H1 (cell line): Measurements from ENCODE around the gene ARL6IP4. TPM values are rescaled to one million over a fixed set of nuclear protein-coding genes. Genes with fewer than 3 reads are reported as not detected.

Experiments
- CTCF ChIA-PET: fragments of 300-600 bp; sonication (Branson Sonifier 250); formaldehyde crosslinking; loops from one replicate; lab custom pipeline; 2021; ENCODE audit not compliant: partially characterized antibody; lab: Charles Lee
- POLR2A ChIA-PET: fragments of 300-600 bp; sonication (Branson Sonifier 250); formaldehyde crosslinking; loops from one replicate; lab custom pipeline; 2021; ENCODE audit warnings: inconsistent platforms; ENCODE audit not compliant: partially characterized antibody; lab: Charles Lee
- DNase-seq, 2 experiments: peaks; one replicate each; pipeline versions ENCODE4 v3.0.0 to v3.0.0-alpha.2; 2010 to 2022; ENCODE audit warnings: low spot score in 2 of 2, low read depth in 1 of 2, mixed read lengths in 1 of 2
- FAIRE-seq: peaks from 2 replicates; lab custom pipeline; 2011; peaks lifted over from hg19 to GRCh38; lab: Jason Lieb, UNC
- H2AFZ ChIP-seq: 2 replicates; pipeline ENCODE4 v1.8.1; 2012; ENCODE audit warnings: low read length, inconsistent platforms
- H2AK5ac ChIP-seq: 2 replicates; pipeline ENCODE4 v1.6.1; 2013; ENCODE audit warnings: low read depth, low read length
- H2BK120ac ChIP-seq: replicated peaks from 2 replicates; pipeline ENCODE3; 2013; ENCODE audit warnings: low read depth, low read length, inconsistent platforms
- H2BK12ac ChIP-seq: 2 replicates; pipeline ENCODE4 v1.6.1; 2013; ENCODE audit warnings: low read depth, low read length
- H2BK15ac ChIP-seq: 2 replicates; pipeline ENCODE4 v1.6.1; 2013; ENCODE audit warnings: low read length
- H2BK20ac ChIP-seq: 2 replicates; pipeline ENCODE4 v1.6.1; 2013; ENCODE audit warnings: low read length
- H2BK5ac ChIP-seq: 2 replicates; pipeline ENCODE4 v1.6.1; 2013; ENCODE audit warnings: low read depth, low read length
- H3K14ac ChIP-seq: 2 replicates; pipeline ENCODE4 v1.6.1; 2013; ENCODE audit warnings: inconsistent platforms; ENCODE audit not compliant: insufficient read length
- H3K18ac ChIP-seq: 2 replicates; pipeline ENCODE4 v1.6.1; 2013; ENCODE audit warnings: low read length; ENCODE audit errors: extremely low read depth
- H3K23ac ChIP-seq: 2 replicates; pipeline ENCODE4 v1.6.1; 2013; ENCODE audit warnings: inconsistent platforms; ENCODE audit not compliant: insufficient read length
- H3K23me2 ChIP-seq: 2 replicates; pipeline ENCODE4 v1.6.1; 2013; ENCODE audit warnings: low read depth, low read length
- H3K27ac ChIP-seq: 2 replicates; pipeline ENCODE4 v1.6.1; 2011; ENCODE audit warnings: low read depth, low read length, inconsistent platforms
- H3K27me3 ChIP-seq, 4 experiments: replicated peaks in 1 of 4; 1 replicate in 1 of 4; 2 replicates in 3 of 4; pipeline versions ENCODE4 v1.6.1 to v1.8.1; 2011 to 2013; ENCODE audit warnings: low read length in 3 of 4, mild to moderate bottlenecking in 3 of 4, inconsistent platforms in 2 of 4, mixed read lengths in 2 of 4, moderate library complexity in 1 of 4; ENCODE audit not compliant: control insufficient read depth in 3 of 4, insufficient read depth in 3 of 4; ENCODE audit errors: extremely low read depth in 1 of 4
- H3K36me3 ChIP-seq, 4 experiments: 2 replicates each; pipeline versions ENCODE4 v1.6.1 to v1.8.1; 2011 to 2013; ENCODE audit warnings: mild to moderate bottlenecking in 4 of 4, low read length in 3 of 4, moderate library complexity in 2 of 4, control low read depth in 1 of 4, inconsistent platforms in 1 of 4; ENCODE audit not compliant: insufficient read depth in 4 of 4, control insufficient read depth in 2 of 4
- H3K4ac ChIP-seq: replicated peaks from 2 replicates; pipeline ENCODE3; 2013; ENCODE audit warnings: low read length, low read depth, mixed read lengths, inconsistent platforms; ENCODE audit not compliant: insufficient read length
- H3K4me1 ChIP-seq, 4 experiments: replicated peaks in 1 of 4; 1 replicate in 1 of 4; 2 replicates in 3 of 4; pipeline versions ENCODE4 v1.6.1 to v1.8.1; 2011 to 2013; ENCODE audit warnings: low read length in 3 of 4, inconsistent platforms in 2 of 4, mixed read lengths in 1 of 4; ENCODE audit not compliant: insufficient read depth in 4 of 4, control insufficient read depth in 3 of 4
- H3K4me2 ChIP-seq, 2 experiments: 2 replicates each; pipeline versions ENCODE4 v1.6.1 to v1.8.1; 2011 to 2013; ENCODE audit warnings: low read depth in 2 of 2, low read length in 2 of 2, control low read depth in 1 of 2, inconsistent platforms in 1 of 2, mild to moderate bottlenecking in 1 of 2; ENCODE audit not compliant: insufficient read depth in 1 of 2
- H3K4me3 ChIP-seq, 4 experiments: fragments of 200-600, 300-600 bp in 1 of 4; sonication (generic), shearing (Covaris generic), sonication (Bioruptor Twin) in 1 of 4; 2 replicates each; pipeline versions ENCODE4 v1.5.1 to v1.8.1; 2011 to 2016; ENCODE audit warnings: low read length in 4 of 4, low read depth in 3 of 4, control low read depth in 2 of 4, inconsistent platforms in 2 of 4, mild to moderate bottlenecking in 2 of 4, mixed read lengths in 1 of 4, moderate library complexity in 1 of 4; ENCODE audit not compliant: insufficient read depth in 2 of 4; ENCODE audit errors: extremely low read depth in 1 of 4
- H3K56ac ChIP-seq: replicated peaks from 2 replicates; pipeline ENCODE3; 2013; ENCODE audit warnings: low read depth, mild to moderate bottlenecking, mixed read lengths, low read length, inconsistent platforms; ENCODE audit not compliant: insufficient read length
- H3K79me1 ChIP-seq: 2 replicates; pipeline ENCODE4 v1.6.1; 2013; ENCODE audit warnings: low read depth, low read length, control low read depth
- H3K79me2 ChIP-seq, 2 experiments: 2 replicates each; pipeline versions ENCODE4 v1.6.1 to v1.8.1; 2012 to 2013; ENCODE audit warnings: low read length in 2 of 2, mild to moderate bottlenecking in 2 of 2, inconsistent platforms in 1 of 2; ENCODE audit not compliant: insufficient read depth in 2 of 2, control insufficient read depth in 1 of 2
- H3K9ac ChIP-seq, 4 experiments: replicated peaks in 1 of 4; 1 replicate in 1 of 4; 2 replicates in 3 of 4; pipeline versions ENCODE4 v1.6.1 to v1.8.1; 2011 to 2013; ENCODE audit warnings: low read depth in 3 of 4, low read length in 3 of 4, control low read depth in 2 of 4, mild to moderate bottlenecking in 2 of 4, moderate library complexity in 2 of 4, inconsistent platforms in 1 of 4; ENCODE audit errors: extremely low read depth in 1 of 4
- H3K9me3 ChIP-seq, 2 experiments: 2 replicates each; pipeline versions ENCODE4 v1.6.1 to v1.8.1; 2012 to 2013; ENCODE audit warnings: mild to moderate bottlenecking in 2 of 2, moderate library complexity in 2 of 2, control low read depth in 1 of 2, inconsistent platforms in 1 of 2, low read depth in 1 of 2, low read length in 1 of 2, mixed read lengths in 1 of 2; ENCODE audit not compliant: insufficient read depth in 2 of 2
- H4K20me1 ChIP-seq, 2 experiments: replicated peaks in 1 of 2; 2 replicates each; pipeline versions ENCODE3 to v1.8.1; 2011 to 2013; ENCODE audit warnings: inconsistent platforms in 2 of 2, low read length in 2 of 2, mild to moderate bottlenecking in 1 of 2; ENCODE audit not compliant: insufficient read depth in 2 of 2, control insufficient read depth in 1 of 2
- H4K5ac ChIP-seq: 2 replicates; pipeline ENCODE4 v1.6.1; 2013; ENCODE audit warnings: low read length, low read depth, mixed read lengths, inconsistent platforms; ENCODE audit not compliant: insufficient read length
- H4K8ac ChIP-seq: 2 replicates; pipeline ENCODE4 v1.8.0; 2013; ENCODE audit warnings: mild to moderate bottlenecking, moderate library complexity, low read length, inconsistent platforms; ENCODE audit not compliant: insufficient read depth; ENCODE audit errors: extremely low read depth
- H4K91ac ChIP-seq: replicated peaks from 2 replicates; pipeline ENCODE3; 2013; ENCODE audit warnings: low read length, mixed read lengths, inconsistent platforms; ENCODE audit not compliant: insufficient read length
- CBX8 ChIP-seq: fragments of 300-800, 300-1000 bp; sonication (generic); IDR thresholded peaks from 2 replicates; pipeline ENCODE4 v1.7.1; 2016; ENCODE audit warnings: low read depth, low read length, borderline replicate concordance
- POLR2A ChIP-seq, 2 experiments: IDR thresholded peaks; 1 replicate in 1 of 2; 2 replicates in 1 of 2; pipeline ENCODE4 v1.6.1; 2011; ENCODE audit warnings: low read depth in 2 of 2, low read length in 2 of 2, mild to moderate bottlenecking in 2 of 2; ENCODE audit errors: control extremely low read depth in 1 of 2
- SUZ12 ChIP-seq: fragments of 200-600 bp; sonication (generic); IDR thresholded peaks from 2 replicates; pipeline ENCODE4 v1.6.1; 2012; ENCODE audit warnings: mild to moderate bottlenecking, inconsistent platforms, low read length, moderate library complexity, mixed read lengths
- TCF12 ChIP-seq: IDR thresholded peaks from 2 replicates; pipeline ENCODE4 v1.6.1; 2011; ENCODE audit warnings: low read depth, mild to moderate bottlenecking, low read length
- WGBS, 2 experiments: shearing (Covaris generic) in 1 of 2; methylation state at CpG; one replicate each; pipeline versions ENCODE4 v1.1.6 to v1.1.7; 2013 to 2015; ENCODE audit warnings: low lambda C conversion rate in 2 of 2, mixed read lengths in 2 of 2, inconsistent platforms in 1 of 2, low coverage in 1 of 2, missing lambda C conversion rate in 1 of 2; ENCODE audit not compliant: insufficient replicate concordance in 2 of 2, insufficient coverage in 1 of 2, insufficient read length in 1 of 2; ENCODE audit errors: extremely low coverage in 1 of 2, missing lambda C conversion rate in 1 of 2; 5-methylcytosine and 5-hydroxymethylcytosine counted together
- polyA plus RNA-seq, 7 experiments: library from polyadenylated mRNA; depleted of rRNA in 3 of 7; stranded (reverse) in 5 of 7; unstranded in 2 of 7; fragments of >200 nt in 5 of 7; fragments of 200-250 nt in 2 of 7; gene quantifications; 1 replicate in 5 of 7; 2 replicates in 1 of 7; 4 replicates in 1 of 7; pipeline versions ENCODE4 v1.2.1 to v1.2.3, GENCODE V29; 2011 to 2013; ENCODE audit warnings: missing spikeins in 2 of 7, mixed read lengths in 2 of 7
- total RNA-seq: library from RNA; stranded (reverse); fragmentation: NEBNext Ultra II Directional; extraction: Animal tissue kit (Norgen Biotek cat#: 25700); gene quantifications from 2 replicates; pipeline ENCODE4 v1.2.1, GENCODE V29; 2021

The ARL6IP4 gene
- total and polyA plus RNA-seq, 2 of the 8 experiments (the other 6 are each of a cell fraction or from before 2014, with no cell fraction given) = 76.4 to 109 TPM

DNA sequence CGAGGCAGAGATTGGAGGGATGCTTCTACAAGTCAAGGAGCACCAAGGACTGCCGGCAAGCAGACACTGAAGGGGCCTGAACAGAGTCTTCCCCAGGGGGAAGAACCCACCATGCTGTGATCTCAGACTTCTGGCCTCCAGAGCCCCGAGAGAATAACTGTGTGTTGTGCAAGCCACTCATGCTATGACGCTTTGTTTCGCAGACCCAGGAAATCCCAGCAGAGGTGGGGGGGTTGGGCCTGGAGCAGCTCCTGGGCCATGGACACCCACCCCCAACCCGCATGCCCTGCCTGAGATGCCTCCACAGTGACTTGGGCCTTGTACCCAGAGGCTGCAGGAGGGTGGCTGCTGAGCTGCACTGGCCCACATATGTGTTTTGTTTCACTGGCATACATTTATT is 31.2 kb downstream of the ARL6IP4 start:
- H4K91ac ChIP-seq = no peak overlapping the region
- POLR2A ChIA-PET = no interaction called here
- H3K23me2 ChIP-seq = no peaks in the 10 kb centered on the region
- H3K4me1 ChIP-seq = no peaks in the 10 kb centered on the region
- H2BK5ac ChIP-seq = no peak overlapping the region
- no peak overlapping the region for H2AFZ ChIP-seq
- H4K20me1 ChIP-seq = peaks cover 0 to 3% of the 10 kb centered on the region in 2 experiments
- H3K23ac ChIP-seq = no peak overlapping the region
- H2BK12ac ChIP-seq = no peak overlapping the region
- H2BK20ac ChIP-seq = no peak overlapping the region
- no peak overlapping the region for H2BK120ac ChIP-seq
- no peak overlapping the region for H3K4ac ChIP-seq
- H4K8ac ChIP-seq = no peak overlapping the region
- H3K9me3 ChIP-seq = no peaks in the 10 kb centered on the region; a peak in 1 of 4 replicates
- no peak overlapping the region for H3K14ac ChIP-seq
- no peak overlapping the region for H3K18ac ChIP-seq
- H3K79me1 ChIP-seq = no peaks in the 10 kb centered on the region
- no peak overlapping the region for H3K27ac ChIP-seq
- H2AK5ac ChIP-seq = no peak overlapping the region
- no peak overlapping the region for H3K4me2 ChIP-seq
- no peaks in the 10 kb centered on the region for H3K79me2 ChIP-seq
- no peaks in the 10 kb centered on the region for H3K36me3 ChIP-seq
- no peak for DNase-seq
- TF ChIP-seq SUZ12 (no peak), POLR2A (IDR thresholded peaks at IDR 0.05; ENCODE audit: control extremely low read depth in 1 of 2, low read depth in 2 of 2, low read length in 2 of 2) (no peak), TCF12 (no peak), CBX8 (no peak)
- no peak overlapping the region for H4K5ac ChIP-seq
- WGBS, 2 experiments = 90% methylated on average over 6 of the region's 6 CpGs; no CpG with 5 or more reads in 1 of the 2 experiments
- no peak overlapping the region for H2BK15ac ChIP-seq
- no peak overlapping the region for H3K9ac ChIP-seq
- H3K27me3 ChIP-seq = no peaks in the 10 kb centered on the region
- CTCF ChIA-PET = interaction anchor here (0.9 to 1.0 kb wide), 3 partner anchors 20 to 63 kb away, joined by 3 to 7 read pairs (median 4); no protein-coding TSS in a partner anchor
- H3K4me3 ChIP-seq = no peak overlapping the region
- H3K56ac ChIP-seq = no peak overlapping the region
- FAIRE-seq = no peak
